ENCODE results near the gene TMEM250. TPM values are rescaled to one million over a fixed set of nuclear protein-coding genes. Genes with fewer than 3 reads are reported as not detected.

The TMEM250 gene
- total RNA-seq, 2 experiments from 2014 or later: 6.5 to 7.9 TPM

DNA sequence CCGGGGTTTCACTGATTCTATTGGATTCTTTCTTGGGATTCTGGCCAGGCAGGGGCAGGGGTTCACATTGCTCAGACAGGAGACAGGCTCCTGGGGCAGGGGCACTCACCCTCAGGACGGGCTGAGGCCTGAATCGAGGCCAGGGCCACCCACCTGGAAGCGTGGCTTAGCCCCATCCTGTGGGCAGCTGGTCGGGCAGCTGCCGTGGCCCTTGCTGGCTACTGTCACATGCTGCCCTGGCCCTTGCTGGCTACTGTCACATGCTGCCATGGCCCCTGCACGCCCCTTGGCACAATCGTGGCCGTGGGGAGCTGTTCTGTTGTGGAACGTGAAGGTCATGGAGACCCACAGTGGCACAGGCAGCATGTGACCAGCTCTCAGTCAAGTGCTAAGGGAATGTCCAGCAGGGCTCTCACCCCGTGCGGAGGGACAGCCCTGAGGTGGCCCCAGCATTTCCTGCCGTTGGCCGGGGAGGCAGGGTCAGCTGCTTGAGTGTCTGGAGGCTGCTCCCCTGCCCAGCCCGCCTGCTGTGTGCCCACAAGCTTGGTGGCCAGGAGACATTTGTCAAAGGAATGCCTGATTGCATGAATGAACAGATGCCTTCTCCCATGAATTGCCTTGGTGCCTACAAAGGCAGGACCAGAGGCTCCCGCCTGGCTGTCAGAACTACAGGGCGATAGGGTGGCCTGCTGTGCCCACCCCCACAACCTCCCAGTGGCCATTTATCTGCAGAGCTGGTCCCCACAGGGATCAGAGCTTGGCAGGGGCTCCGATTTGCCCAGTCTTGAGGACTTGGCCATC is 16.9 kb upstream of the TMEM250 start:
- Histone ChIP-seq H3K27me3 (ENCODE audit: control insufficient read depth in 1 of 2, insufficient read depth in 2 of 2, low read length in 2 of 2) (peaks cover 36 to 44% of the 10 kb centered on the region in 2 experiments), H3K27ac (ENCODE audit: low read depth in 1 of 2, low read length in 2 of 2) (no peak overlapping the region), H3K4me3 (ENCODE audit: low read length) (no peak overlapping the region), H3K4me1 (ENCODE audit: insufficient read depth, low read length) (peaks cover 8% of the 10 kb centered on the region), H3K36me3 (ENCODE audit: insufficient read depth, low read length) (no peaks in the 10 kb centered on the region), H3K9me3 (ENCODE audit: control insufficient read depth in 1 of 2, insufficient read depth in 1 of 2, low read length in 2 of 2) (peaks cover 0 to 10% of the 10 kb centered on the region in 2 experiments)
- H3K4me1 Mint-ChIP-seq (ENCODE audit: low read depth): peaks cover 6% of the 10 kb centered on the region
- DNase-seq (no peak), ATAC-seq (ENCODE audit: poor library complexity) (no peak)
- H3K36me3 Mint-ChIP-seq (ENCODE audit: low read depth): no peaks in the 10 kb centered on the region
- POLR2A ChIA-PET: no interaction called here
- peaks cover 45% of the 10 kb centered on the region for H3K27me3 Mint-ChIP-seq
- H3K4me3 Mint-ChIP-seq: no peak overlapping the region
- no peaks in the 10 kb centered on the region for H3K9me3 Mint-ChIP-seq
- no peak overlapping the region for H3K27ac Mint-ChIP-seq
- intact Hi-C loops (cut with DNase I, micrococcal nuclease): no loop called here
- TF ChIP-seq, protein P1, sequence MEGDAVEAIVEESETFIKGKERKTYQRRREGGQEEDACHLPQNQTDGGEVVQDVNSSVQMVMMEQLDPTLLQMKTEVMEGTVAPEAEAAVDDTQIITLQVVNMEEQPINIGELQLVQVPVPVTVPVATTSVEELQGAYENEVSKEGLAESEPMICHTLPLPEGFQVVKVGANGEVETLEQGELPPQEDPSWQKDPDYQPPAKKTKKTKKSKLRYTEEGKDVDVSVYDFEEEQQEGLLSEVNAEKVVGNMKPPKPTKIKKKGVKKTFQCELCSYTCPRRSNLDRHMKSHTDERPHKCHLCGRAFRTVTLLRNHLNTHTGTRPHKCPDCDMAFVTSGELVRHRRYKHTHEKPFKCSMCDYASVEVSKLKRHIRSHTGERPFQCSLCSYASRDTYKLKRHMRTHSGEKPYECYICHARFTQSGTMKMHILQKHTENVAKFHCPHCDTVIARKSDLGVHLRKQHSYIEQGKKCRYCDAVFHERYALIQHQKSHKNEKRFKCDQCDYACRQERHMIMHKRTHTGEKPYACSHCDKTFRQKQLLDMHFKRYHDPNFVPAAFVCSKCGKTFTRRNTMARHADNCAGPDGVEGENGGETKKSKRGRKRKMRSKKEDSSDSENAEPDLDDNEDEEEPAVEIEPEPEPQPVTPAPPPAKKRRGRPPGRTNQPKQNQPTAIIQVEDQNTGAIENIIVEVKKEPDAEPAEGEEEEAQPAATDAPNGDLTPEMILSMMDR (IDR thresholded peaks at IDR 0.05): no peak
- CTCF ChIA-PET: no interaction called here

DNA sequence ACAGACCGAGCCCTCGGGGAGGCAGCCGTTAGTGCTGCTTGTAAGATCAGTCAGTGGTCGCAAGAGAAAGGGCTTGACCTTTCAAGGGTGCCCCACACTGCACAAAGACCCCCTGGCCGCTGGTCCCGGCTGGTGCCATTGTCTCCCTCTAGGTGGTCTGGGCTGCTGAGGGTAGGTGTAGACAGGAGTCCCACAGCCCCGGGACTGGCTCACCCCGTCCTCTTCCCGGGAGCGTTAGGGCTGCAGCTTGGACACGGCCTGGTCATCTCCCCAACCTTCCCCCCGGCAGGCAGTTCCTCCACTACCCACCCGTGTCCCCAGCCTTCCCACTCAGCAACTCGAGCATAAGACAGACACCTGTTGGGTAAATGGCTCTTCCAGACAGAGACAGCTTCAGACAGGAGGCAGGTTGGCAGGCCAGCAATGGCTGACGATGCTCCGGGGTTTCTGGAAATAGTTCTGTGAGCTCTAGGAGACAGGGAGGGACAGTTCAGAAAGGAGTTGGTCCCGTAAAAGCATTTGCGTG is 15.3 kb upstream of the TMEM250 start:
- DNase-seq: no peak
- no peak overlapping the region for H3K27ac Mint-ChIP-seq
- peaks cover 6% of the 10 kb centered on the region for H3K4me1 Mint-ChIP-seq (ENCODE audit: low read depth)
- TF ChIP-seq, protein P1 (IDR thresholded peaks at IDR 0.05): no peak
- no peaks in the 10 kb centered on the region for H3K9me3 Mint-ChIP-seq
- POLR2A ChIA-PET: no interaction called here
- ATAC-seq (ENCODE audit: poor library complexity): no peak
- no peak overlapping the region for H3K27ac ChIP-seq (ENCODE audit: low read depth in 1 of 2, low read length in 2 of 2)
- peaks cover 54% of the 10 kb centered on the region for H3K27me3 Mint-ChIP-seq
- H3K27me3 ChIP-seq (ENCODE audit: control insufficient read depth in 1 of 2, insufficient read depth in 2 of 2, low read length in 2 of 2): peaks cover 36 to 44% of the 10 kb centered on the region in 2 experiments
- no peaks in the 10 kb centered on the region for H3K36me3 Mint-ChIP-seq (ENCODE audit: low read depth)
- peaks cover 0 to 10% of the 10 kb centered on the region in 2 experiments for H3K9me3 ChIP-seq (ENCODE audit: control insufficient read depth in 1 of 2, insufficient read depth in 1 of 2, low read length in 2 of 2)
- no peaks in the 10 kb centered on the region for H3K36me3 ChIP-seq (ENCODE audit: insufficient read depth, low read length)
- no peak overlapping the region for H3K4me3 ChIP-seq (ENCODE audit: low read length)
- H3K4me3 Mint-ChIP-seq: peak overlapping the region; percentile 57
- H3K4me1 ChIP-seq (ENCODE audit: insufficient read depth, low read length): peaks cover 8% of the 10 kb centered on the region
- CTCF ChIA-PET: interaction anchor here (0.6 kb wide), 1 partner anchor 1416 kb away, joined by 3 read pairs; the partner anchor contains the start of gene PNPLA7
- intact Hi-C loops (cut with DNase I, micrococcal nuclease): loop anchor here in 1 of 2 experiments (1.0 kb wide), 1 partner anchor 149 kb away; no protein-coding TSS in a partner anchor

DNA sequence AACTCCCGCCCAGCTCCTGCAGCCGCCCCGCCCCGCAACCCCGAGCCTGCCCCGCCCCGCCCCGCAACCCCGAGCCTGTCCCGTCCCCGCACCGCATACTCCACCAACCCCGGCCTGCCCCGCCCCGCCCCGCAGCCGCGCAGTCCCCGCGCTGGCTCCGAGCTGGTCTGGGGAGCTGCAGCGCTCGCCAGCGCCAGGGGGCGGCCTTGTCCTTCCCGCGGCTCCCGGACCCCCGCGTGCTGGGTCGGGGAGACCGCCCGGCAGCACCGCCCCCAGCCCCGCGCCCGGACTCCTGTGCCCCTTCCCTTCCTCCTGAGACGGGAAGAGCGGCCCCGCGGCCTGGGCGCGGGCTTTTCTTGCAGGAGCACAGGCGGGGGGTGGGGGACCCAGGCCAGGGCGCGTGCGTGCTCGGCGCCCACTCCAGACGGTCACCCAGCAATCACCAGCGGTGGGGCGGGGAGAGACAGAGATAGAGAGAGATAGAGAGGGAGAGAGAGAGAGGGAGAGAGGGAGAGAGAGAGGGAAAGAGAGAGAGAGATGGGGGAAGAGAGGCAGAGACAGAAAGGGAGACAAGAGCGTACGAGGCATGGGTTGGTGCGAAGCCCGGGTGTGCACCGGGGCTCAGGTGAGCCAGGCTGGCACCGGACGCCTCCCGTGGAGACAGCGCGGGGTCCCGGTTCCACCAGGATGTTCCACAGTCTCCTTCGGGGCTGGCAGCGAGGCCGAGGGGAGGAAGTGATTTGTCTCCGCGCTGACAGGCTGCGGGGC is 14.7 kb upstream of the TMEM250 start:
- Mint-ChIP-seq H3K27me3 (peaks cover 50% of the 10 kb centered on the region), H3K9me3 (no peaks in the 10 kb centered on the region), H3K4me3 (peak overlapping the region; percentile 58), H3K36me3 (ENCODE audit: low read depth) (no peaks in the 10 kb centered on the region), H3K4me1 (ENCODE audit: low read depth) (peaks cover 6% of the 10 kb centered on the region), H3K27ac (no peak overlapping the region)
- intact Hi-C loops (cut with DNase I, micrococcal nuclease): loop anchor here in 1 of 2 experiments (1.0 kb wide), 1 partner anchor 150 kb away; no protein-coding TSS in a partner anchor
- Histone ChIP-seq H3K27me3 (ENCODE audit: control insufficient read depth in 1 of 2, insufficient read depth in 2 of 2, low read length in 2 of 2) (peaks cover 35 to 42% of the 10 kb centered on the region in 2 experiments), H3K9me3 (ENCODE audit: control insufficient read depth in 1 of 2, insufficient read depth in 1 of 2, low read length in 2 of 2) (peaks cover 0 to 10% of the 10 kb centered on the region in 2 experiments), H3K27ac (ENCODE audit: low read depth in 1 of 2, low read length in 2 of 2) (no peak overlapping the region), H3K4me3 (ENCODE audit: low read length) (peak overlapping the region; percentile 22), H3K36me3 (ENCODE audit: insufficient read depth, low read length) (no peaks in the 10 kb centered on the region), H3K4me1 (ENCODE audit: insufficient read depth, low read length) (peaks cover 8% of the 10 kb centered on the region)
- ChIA-PET POLR2A (no interaction called here), CTCF (interaction anchor here (0.6 to 0.8 kb wide), 2 partner anchors 134 to 1417 kb away, joined by 3 read pairs; partner anchors contain the start of gene PNPLA7)
- TF ChIP-seq, protein P1 (IDR thresholded peaks at IDR 0.05): no peak
- DNase-seq (peak in 4 of 14 experiments; percentile 20 to 60 (median 42)), ATAC-seq (ENCODE audit: poor library complexity) (peak; percentile 74)

Measured in CD4-positive, alpha-beta T cell (primary cell).